ENCODE results near the gene GABRR3.

GABRR3 gene

DNA sequence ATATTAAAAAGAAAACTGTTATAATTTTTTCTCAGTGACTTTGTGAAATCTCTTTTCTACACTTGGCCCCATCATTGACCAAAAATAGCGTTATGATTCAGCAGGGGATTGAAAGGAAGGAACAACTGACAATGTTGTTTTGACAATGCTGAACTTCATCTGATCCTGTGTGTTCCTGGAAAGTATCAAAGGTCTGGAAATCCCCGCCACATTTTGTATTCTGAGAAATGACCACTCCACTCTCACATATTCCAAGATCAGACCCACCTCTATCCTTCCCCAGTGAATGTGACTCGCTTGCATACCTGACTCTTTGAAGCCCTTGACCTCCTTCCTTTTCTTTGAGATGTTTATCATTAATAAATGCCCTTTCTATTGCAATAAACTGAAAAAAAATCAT lies 53.2 kb downstream of the GABRR3 start:
- H3K27ac ChIP-seq (replicated peaks), result no peak overlapping the region
- TF ChIP-seq, protein P1, sequence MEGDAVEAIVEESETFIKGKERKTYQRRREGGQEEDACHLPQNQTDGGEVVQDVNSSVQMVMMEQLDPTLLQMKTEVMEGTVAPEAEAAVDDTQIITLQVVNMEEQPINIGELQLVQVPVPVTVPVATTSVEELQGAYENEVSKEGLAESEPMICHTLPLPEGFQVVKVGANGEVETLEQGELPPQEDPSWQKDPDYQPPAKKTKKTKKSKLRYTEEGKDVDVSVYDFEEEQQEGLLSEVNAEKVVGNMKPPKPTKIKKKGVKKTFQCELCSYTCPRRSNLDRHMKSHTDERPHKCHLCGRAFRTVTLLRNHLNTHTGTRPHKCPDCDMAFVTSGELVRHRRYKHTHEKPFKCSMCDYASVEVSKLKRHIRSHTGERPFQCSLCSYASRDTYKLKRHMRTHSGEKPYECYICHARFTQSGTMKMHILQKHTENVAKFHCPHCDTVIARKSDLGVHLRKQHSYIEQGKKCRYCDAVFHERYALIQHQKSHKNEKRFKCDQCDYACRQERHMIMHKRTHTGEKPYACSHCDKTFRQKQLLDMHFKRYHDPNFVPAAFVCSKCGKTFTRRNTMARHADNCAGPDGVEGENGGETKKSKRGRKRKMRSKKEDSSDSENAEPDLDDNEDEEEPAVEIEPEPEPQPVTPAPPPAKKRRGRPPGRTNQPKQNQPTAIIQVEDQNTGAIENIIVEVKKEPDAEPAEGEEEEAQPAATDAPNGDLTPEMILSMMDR (IDR thresholded peaks at IDR 0.05; ENCODE audit: insufficient read depth, low read length), result no peak
- no peak for TF ChIP-seq GABPA (IDR thresholded peaks at IDR 0.05; ENCODE audit: low read depth)
- no peak for TF ChIP-seq POLR2AphosphoS5 (IDR thresholded peaks at IDR 0.05; ENCODE audit: low read depth)
- TF ChIP-seq, protein P2, sequence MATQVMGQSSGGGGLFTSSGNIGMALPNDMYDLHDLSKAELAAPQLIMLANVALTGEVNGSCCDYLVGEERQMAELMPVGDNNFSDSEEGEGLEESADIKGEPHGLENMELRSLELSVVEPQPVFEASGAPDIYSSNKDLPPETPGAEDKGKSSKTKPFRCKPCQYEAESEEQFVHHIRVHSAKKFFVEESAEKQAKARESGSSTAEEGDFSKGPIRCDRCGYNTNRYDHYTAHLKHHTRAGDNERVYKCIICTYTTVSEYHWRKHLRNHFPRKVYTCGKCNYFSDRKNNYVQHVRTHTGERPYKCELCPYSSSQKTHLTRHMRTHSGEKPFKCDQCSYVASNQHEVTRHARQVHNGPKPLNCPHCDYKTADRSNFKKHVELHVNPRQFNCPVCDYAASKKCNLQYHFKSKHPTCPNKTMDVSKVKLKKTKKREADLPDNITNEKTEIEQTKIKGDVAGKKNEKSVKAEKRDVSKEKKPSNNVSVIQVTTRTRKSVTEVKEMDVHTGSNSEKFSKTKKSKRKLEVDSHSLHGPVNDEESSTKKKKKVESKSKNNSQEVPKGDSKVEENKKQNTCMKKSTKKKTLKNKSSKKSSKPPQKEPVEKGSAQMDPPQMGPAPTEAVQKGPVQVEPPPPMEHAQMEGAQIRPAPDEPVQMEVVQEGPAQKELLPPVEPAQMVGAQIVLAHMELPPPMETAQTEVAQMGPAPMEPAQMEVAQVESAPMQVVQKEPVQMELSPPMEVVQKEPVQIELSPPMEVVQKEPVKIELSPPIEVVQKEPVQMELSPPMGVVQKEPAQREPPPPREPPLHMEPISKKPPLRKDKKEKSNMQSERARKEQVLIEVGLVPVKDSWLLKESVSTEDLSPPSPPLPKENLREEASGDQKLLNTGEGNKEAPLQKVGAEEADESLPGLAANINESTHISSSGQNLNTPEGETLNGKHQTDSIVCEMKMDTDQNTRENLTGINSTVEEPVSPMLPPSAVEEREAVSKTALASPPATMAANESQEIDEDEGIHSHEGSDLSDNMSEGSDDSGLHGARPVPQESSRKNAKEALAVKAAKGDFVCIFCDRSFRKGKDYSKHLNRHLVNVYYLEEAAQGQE (IDR thresholded peaks at IDR 0.05; ENCODE audit: insufficient replicate concordance, low read depth), result no peak
- no peak for TF ChIP-seq SPI1 (IDR thresholded peaks at IDR 0.05; ENCODE audit: borderline replicate concordance, low read depth)
- H3K27me3 ChIP-seq (ENCODE audit: insufficient read depth, poor library complexity, severe bottlenecking), result no peaks in the 10 kb centered on the region
- H3K4me3 ChIP-seq (replicated peaks; ENCODE audit: insufficient read depth, low read length), result no peak overlapping the region
- DNase-seq (ENCODE audit: low read depth in 1 of 2, low spot score in 1 of 2), result no peak

DNA sequence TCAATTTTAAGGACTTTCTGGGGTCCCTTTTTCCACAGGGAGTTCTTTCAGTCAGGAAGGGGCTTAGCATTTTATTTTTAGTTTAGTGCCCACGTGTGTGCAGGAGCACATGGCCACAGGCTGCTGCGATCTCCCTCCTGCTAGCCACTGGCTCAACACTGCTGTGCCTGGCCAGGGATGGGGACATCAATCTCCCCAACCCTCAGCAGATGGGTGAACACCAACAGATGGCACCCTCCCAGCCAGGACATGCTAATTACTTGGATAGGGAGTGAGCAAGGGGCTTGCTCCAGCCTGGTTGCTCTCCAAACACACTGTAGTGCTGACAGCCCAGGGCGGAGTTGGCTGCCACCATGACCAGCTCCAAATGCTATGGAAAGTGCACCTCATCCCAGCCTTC lies 55.5 kb downstream of the GABRR3 start:
- DNase-seq (ENCODE audit: low read depth in 1 of 2, low spot score in 1 of 2), result no peak
- no peaks in the 10 kb centered on the region for H3K27me3 ChIP-seq (ENCODE audit: insufficient read depth, poor library complexity, severe bottlenecking)
- no peak overlapping the region for H3K27ac ChIP-seq (replicated peaks)
- TF ChIP-seq, protein P1 (IDR thresholded peaks at IDR 0.05; ENCODE audit: insufficient read depth, low read length), result no peak
- TF ChIP-seq, protein P2 (IDR thresholded peaks at IDR 0.05; ENCODE audit: insufficient replicate concordance, low read depth), result peak; percentile 40
- H3K4me3 ChIP-seq (replicated peaks; ENCODE audit: insufficient read depth, low read length), result no peak overlapping the region

GRCh38 chr3:97975466-97975865 lies 59.6 kb downstream of the GABRR3 start:
- no peak overlapping the region for H3K4me3 ChIP-seq (replicated peaks; ENCODE audit: insufficient read depth, low read length)
- no peak overlapping the region for H3K27ac ChIP-seq (replicated peaks)
- DNase-seq (ENCODE audit: low read depth in 1 of 2, low spot score in 1 of 2), result no peak
- H3K27me3 ChIP-seq (ENCODE audit: insufficient read depth, poor library complexity, severe bottlenecking), result no peaks in the 10 kb centered on the region
- TF ChIP-seq SPI1 (IDR thresholded peaks at IDR 0.05; ENCODE audit: borderline replicate concordance, low read depth), result no peak
- TF ChIP-seq, protein P1 (IDR thresholded peaks at IDR 0.05; ENCODE audit: insufficient read depth, low read length), result no peak
- TF ChIP-seq, protein P2 (IDR thresholded peaks at IDR 0.05; ENCODE audit: insufficient replicate concordance, low read depth), result no peak
- no peak for TF ChIP-seq GABPA (IDR thresholded peaks at IDR 0.05; ENCODE audit: low read depth)
- TF ChIP-seq POLR2AphosphoS5 (IDR thresholded peaks at IDR 0.05; ENCODE audit: low read depth), result no peak

Measured in HL-60 (cell line).